NCI-H460 (cell line): Measurements from ENCODE around the gene PRKCD. TPM values are rescaled to one million over a fixed set of nuclear protein-coding genes. Genes with fewer than 3 reads are reported as not detected.
"Not testable (repeated sequence)": the region's sequence is repeated elsewhere in the genome, so short reads cannot be mapped to it uniquely, and the experiment has no call there.

ENCODE experiments used
- DNase-seq: peaks from one replicate; pipeline ENCODE4 v3.0.0-alpha.2; 2016; ENCODE audit warnings: low read depth; ENCODE audit errors: extremely low read depth
- total RNA-seq: library from RNA; depleted of rRNA; stranded (reverse); fragments of >200 nt; shearing (Covaris generic); gene quantifications from 2 replicates; pipeline ENCODE4 v1.2.3, GENCODE V29; 2014

Gene PRKCD
- total RNA-seq, 1 experiment from 2014 or later: 1.0 TPM

GRCh38 chr3:53139906-53140846, 20.8 kb upstream of the PRKCD start:
- no peak for DNase-seq

GRCh38 chr3:53140847-53141845, 19.9 kb upstream of the PRKCD start:
- no peak for DNase-seq

- DNase-seq: no peak
Measured at GRCh38 chr3:53142986-53143385, 18.0 kb upstream of the PRKCD start.

- DNase-seq: no peak
Measured at GRCh38 chr3:53144446-53144845, 16.6 kb upstream of the PRKCD start.

- DNase-seq: no peak
Measured at GRCh38 chr3:53144862-53145712, 15.9 kb upstream of the PRKCD start.

- DNase-seq: no peak
Measured at GRCh38 chr3:53145713-53146080, 15.3 kb upstream of the PRKCD start.

- DNase-seq: no peak
Measured at GRCh38 chr3:53146319-53146891, 14.6 kb upstream of the PRKCD start.

GRCh38 chr3:53147151-53147902, 13.7 kb upstream of the PRKCD start:
- DNase-seq: no peak

GRCh38 chr3:53147903-53148400, 13.1 kb upstream of the PRKCD start:
- no peak for DNase-seq

DNA sequence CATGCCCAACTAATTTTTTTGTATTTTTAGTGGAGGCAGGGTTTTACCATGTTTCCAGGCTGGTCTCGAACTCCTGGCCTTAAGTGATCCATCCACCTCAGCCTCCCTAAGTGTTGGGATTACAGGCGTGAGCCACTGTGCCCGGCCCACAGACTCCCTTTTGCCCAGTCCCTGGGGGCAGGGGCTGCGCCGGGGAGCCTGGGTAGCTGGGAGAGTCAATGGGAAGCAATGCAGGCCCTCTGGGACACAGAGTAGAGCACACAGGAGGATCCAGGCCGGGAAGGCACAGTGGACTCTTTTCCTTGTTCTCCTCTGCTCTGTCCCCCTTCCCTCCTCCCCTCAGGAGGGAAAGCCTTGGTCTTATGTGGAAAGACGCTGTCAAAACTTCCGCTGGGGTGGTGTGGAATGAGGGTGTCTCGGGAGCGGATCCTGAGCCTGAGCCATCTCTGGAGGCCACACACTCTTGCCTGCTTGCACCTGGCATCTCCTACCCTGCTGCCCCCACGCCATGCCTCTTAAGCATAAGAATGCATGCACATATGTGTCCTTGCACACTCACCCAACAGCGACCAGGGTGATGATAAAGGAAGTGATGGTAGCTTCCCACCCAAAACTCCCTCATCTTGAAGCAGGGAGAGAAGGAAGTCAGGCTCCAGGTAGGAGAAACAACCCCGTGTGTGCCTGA, 11.9 kb upstream of the PRKCD start:
- DNase-seq: no peak

GRCh38 chr3:53149699-53150098, 11.3 kb upstream of the PRKCD start:
- DNase-seq: no peak

GRCh38 chr3:53150247-53151085, 10.5 kb upstream of the PRKCD start:
- no peak for DNase-seq

GRCh38 chr3:53151086-53151438, 9.9 kb upstream of the PRKCD start:
- DNase-seq: not testable (repeated sequence)

GRCh38 chr3:53151465-53151864, 9.5 kb upstream of the PRKCD start:
- no peak for DNase-seq

- DNase-seq: no peak
Measured at GRCh38 chr3:53151870-53152660, 8.9 kb upstream of the PRKCD start.

DNA sequence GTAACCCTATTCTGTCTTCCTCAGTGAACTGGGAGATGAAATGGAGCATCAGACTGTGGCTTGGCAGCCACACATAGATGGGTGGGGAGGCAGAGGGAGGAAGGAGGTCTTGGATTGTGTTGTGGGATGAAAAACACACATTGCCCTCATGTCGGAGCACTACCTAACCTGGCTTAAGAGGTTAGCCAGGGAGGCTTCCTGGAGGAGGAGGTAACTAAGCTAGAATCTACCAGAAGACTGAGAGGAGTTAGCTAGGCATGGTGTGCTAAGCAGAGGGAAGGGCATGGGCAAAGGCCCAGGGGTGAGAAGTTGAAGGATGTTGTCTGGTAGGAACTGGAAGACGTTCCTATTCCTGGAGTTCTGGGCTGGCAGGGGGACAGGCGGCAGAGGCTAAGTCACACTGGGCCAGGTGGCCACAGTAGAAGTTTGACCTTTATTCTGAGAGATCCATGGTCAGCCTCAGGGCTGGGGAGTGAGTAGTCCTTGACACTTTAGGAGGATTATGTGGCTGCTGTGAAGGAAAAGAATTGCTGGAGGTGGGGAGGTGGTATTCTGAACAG, 7.7 kb upstream of the PRKCD start:
- no peak for DNase-seq

DNA sequence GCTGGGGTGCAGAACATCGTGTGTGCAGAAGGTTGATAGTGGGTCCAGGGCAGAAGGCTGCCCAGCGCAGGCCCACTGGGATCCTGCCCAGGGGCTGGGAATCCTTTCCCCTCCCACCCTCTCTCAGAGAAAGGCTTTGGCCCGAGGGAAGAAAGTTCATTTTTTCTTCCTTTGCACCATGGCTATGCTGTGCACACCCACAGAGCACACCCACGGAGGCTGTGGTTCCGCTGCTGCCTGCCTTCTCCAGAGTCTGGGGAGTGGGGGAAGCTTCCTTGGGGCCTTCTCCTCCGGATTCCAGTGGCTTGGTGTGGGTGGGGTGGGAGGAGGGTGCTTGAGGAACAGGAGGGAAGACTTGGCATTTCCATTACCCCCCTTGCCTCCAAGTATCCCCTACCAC, 7.0 kb upstream of the PRKCD start:
- DNase-seq: no peak
